ENCODE measurements around the gene RBM20. TPM values are rescaled to one million over a fixed set of nuclear protein-coding genes. Genes with fewer than 3 reads are reported as not detected.

Gene RBM20
- total and polyA plus RNA-seq, 2 of the 4 experiments (the other 2 are of a cell fraction) = under 0.01 to 0.15 TPM

GRCh38 chr10:110714356-110714755, 70.2 kb downstream of the RBM20 start:
- H3K4me3 ChIP-seq (ENCODE audit: insufficient read depth, low read depth, low read length) = no peak overlapping the region
- H4K91ac ChIP-seq (ENCODE audit: insufficient read depth, low read depth, low read length) = no peak overlapping the region
- no peak overlapping the region for H3K27ac ChIP-seq (ENCODE audit: insufficient read depth, low read length)
- H2AK9ac ChIP-seq (replicated peaks; ENCODE audit: low read depth, low read length, poor library complexity) = no peak overlapping the region
- H3K79me1 ChIP-seq (ENCODE audit: low read depth in 1 of 2, low read length in 2 of 2) = no peaks in the 10 kb centered on the region
- no peak overlapping the region for H4K5ac ChIP-seq (ENCODE audit: low read depth, low read length)
- no peak overlapping the region for H3K9ac ChIP-seq (ENCODE audit: low read depth, low read length)
- ATAC-seq (ENCODE audit: low read depth) (no peak), DNase-seq (no peak)
- H3K4me1 ChIP-seq (ENCODE audit: control insufficient read depth, insufficient read depth, low read length) = no peaks in the 10 kb centered on the region
- no peak overlapping the region for H2BK20ac ChIP-seq (ENCODE audit: low read depth, low read length)
- POLR2A ChIA-PET (ENCODE audit: unreplicated experiment) = no interaction called here
- BruUV-seq (replicated peaks) = no TSS peak
- no peak overlapping the region for H3K4ac ChIP-seq (ENCODE audit: low read depth, low read length)
- in situ Hi-C loops (cut with MboI; ENCODE audit: low sequenced_read_pairs) = no loop called here
- H3K36me3 ChIP-seq (ENCODE audit: control insufficient read depth, insufficient read depth, low read length) = no peaks in the 10 kb centered on the region
- H3K9me1 ChIP-seq (ENCODE audit: insufficient read depth, low read length) = no peaks in the 10 kb centered on the region
- H3K14ac ChIP-seq (replicated peaks; ENCODE audit: low read depth, low read length) = no peak overlapping the region
- H4K8ac ChIP-seq (ENCODE audit: low read depth in 2 of 2, low read length in 2 of 2) = no peak overlapping the region
- no peak overlapping the region for H3K4me2 ChIP-seq (ENCODE audit: low read depth, low read length)
- CTCF ChIA-PET = no interaction called here
- H2AK5ac ChIP-seq (ENCODE audit: low read depth, low read length) = no peak overlapping the region
- H3K27me3 ChIP-seq (ENCODE audit: control insufficient read depth, insufficient read depth, low read length) = peaks cover 2% of the 10 kb centered on the region
- no peak overlapping the region for H3K56ac ChIP-seq (ENCODE audit: extremely low read depth, insufficient read depth, low read length)
- H4K20me1 ChIP-seq (ENCODE audit: insufficient read depth, low read length) = no peaks in the 10 kb centered on the region
- no peaks in the 10 kb centered on the region for H3K9me3 ChIP-seq (ENCODE audit: control insufficient read depth, insufficient read depth, low read length)
- H3K18ac ChIP-seq (ENCODE audit: low read depth, low read length) = no peak overlapping the region
- no peak overlapping the region for H2AFZ ChIP-seq (replicated peaks; ENCODE audit: low read length, poor library complexity)
- no peak overlapping the region for H2BK5ac ChIP-seq (ENCODE audit: low read depth, low read length, poor library complexity, severe bottlenecking)
- TF ChIP-seq RAD21 (IDR thresholded peaks at IDR 0.05; ENCODE audit: low read length) (no peak), MAZ (IDR thresholded peaks at IDR 0.05; ENCODE audit: borderline replicate concordance, low read depth, low read length) (no peak), SMC3 (IDR thresholded peaks at IDR 0.05; ENCODE audit: low read depth, low read length) (no peak), MAFK (IDR thresholded peaks at IDR 0.05; ENCODE audit: low read depth, low read length) (no peak)
- TF ChIP-seq, protein P1, sequence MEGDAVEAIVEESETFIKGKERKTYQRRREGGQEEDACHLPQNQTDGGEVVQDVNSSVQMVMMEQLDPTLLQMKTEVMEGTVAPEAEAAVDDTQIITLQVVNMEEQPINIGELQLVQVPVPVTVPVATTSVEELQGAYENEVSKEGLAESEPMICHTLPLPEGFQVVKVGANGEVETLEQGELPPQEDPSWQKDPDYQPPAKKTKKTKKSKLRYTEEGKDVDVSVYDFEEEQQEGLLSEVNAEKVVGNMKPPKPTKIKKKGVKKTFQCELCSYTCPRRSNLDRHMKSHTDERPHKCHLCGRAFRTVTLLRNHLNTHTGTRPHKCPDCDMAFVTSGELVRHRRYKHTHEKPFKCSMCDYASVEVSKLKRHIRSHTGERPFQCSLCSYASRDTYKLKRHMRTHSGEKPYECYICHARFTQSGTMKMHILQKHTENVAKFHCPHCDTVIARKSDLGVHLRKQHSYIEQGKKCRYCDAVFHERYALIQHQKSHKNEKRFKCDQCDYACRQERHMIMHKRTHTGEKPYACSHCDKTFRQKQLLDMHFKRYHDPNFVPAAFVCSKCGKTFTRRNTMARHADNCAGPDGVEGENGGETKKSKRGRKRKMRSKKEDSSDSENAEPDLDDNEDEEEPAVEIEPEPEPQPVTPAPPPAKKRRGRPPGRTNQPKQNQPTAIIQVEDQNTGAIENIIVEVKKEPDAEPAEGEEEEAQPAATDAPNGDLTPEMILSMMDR (conservative IDR thresholded peaks at IDR 0.05; ENCODE audit: low read depth, low read length) = no peak
- H2BK15ac ChIP-seq (ENCODE audit: low read depth, low read length) = no peak overlapping the region
- H2BK120ac ChIP-seq (ENCODE audit: low read depth, low read length) = no peak overlapping the region
- dilution Hi-C loops (cut with HindIII; ENCODE audit: low sequenced_read_pairs, unreplicated experiment) = no loop called here
- intact Hi-C loops (cut with micrococcal nuclease) = no loop called here
- H3K23ac ChIP-seq (ENCODE audit: low read depth, low read length) = no peak overlapping the region
